Sigmoid colon (tissue), 4 donors: Measurements from ENCODE around the gene VEPH1.

Source experiments
- CTCF ChIP-seq, 4 experiments: fragments of 450-650 bp in 3 of 4; fragments of 200-600 bp in 1 of 4; IDR thresholded peaks; one replicate each; pipeline ENCODE4 v1.5.1; 2016 to 2019; ENCODE audit warnings: antibody characterized with exemption in 4 of 4, mild to moderate bottlenecking in 3 of 4, moderate library complexity in 2 of 4
- EP300 ChIP-seq, 4 donors: sonication (generic); formaldehyde crosslinking; IDR thresholded peaks; one replicate each; pipeline ENCODE4 v1.6.1; 2017; ENCODE audit warnings: antibody characterized with exemption in 4 of 4
- POLR2A ChIP-seq, 2 donors: fragments of 450-650 bp; IDR thresholded peaks; one replicate each; pipeline ENCODE4 v1.6.1; 2016; ENCODE audit warnings: antibody characterized with exemption in 2 of 2, mild to moderate bottlenecking in 2 of 2, moderate library complexity in 2 of 2
- POLR2AphosphoS5 ChIP-seq, 4 donors: sonication (generic); formaldehyde crosslinking; IDR thresholded peaks; one replicate each; pipeline ENCODE4 v1.6.1; 2017; ENCODE audit warnings: antibody characterized with exemption in 4 of 4

GRCh38 chr3:157319672-157320071, 183.5 kb downstream of the VEPH1 start:
- TF ChIP-seq CTCF (IDR thresholded peaks at IDR 0.05) (no peak), POLR2A (IDR thresholded peaks at IDR 0.05) (no peak), POLR2AphosphoS5 (IDR thresholded peaks at IDR 0.05) (no peak), EP300 (IDR thresholded peaks at IDR 0.05) (no peak)
